HCT116 (cell line): ENCODE data around the gene OR2T2. TPM values are rescaled to one million over a fixed set of nuclear protein-coding genes. Genes with fewer than 3 reads are reported as not detected.
A peak's percentile ranks its signal among the peaks of the same experiment; 100 is the strongest.

Experiments
- ATAC-seq: fragments of 200-7000 bp; cut with Tn5 transposase; 2 replicates; pipeline ENCODE4 v1.9.1; 2020; ENCODE audit warnings: mild to moderate bottlenecking, moderate library complexity
- BruUV-seq: library from RNA; stranded (reverse); fragments of 400-500 nt; replicated peaks from 2 replicates; lab custom pipeline; 2021; lab: Mats Ljungman, UMichigan
- CTCF ChIA-PET: fragments of 300-600 bp; sonication (Branson Sonifier 250); formaldehyde crosslinking; loops from one replicate; lab custom pipeline; 2021; ENCODE audit warnings: antibody characterized with exemption; lab: Charles Lee
- POLR2A ChIA-PET: fragments of 300-600, 350-600 bp; sonication (Branson Sonifier 250); formaldehyde crosslinking; loops from one replicate; lab custom pipeline; 2021; ENCODE audit warnings: antibody characterized with exemption; lab: Charles Lee
- RAD21 ChIA-PET, 2 experiments: fragments of 300-600 bp; sonication (Branson Sonifier 250); formaldehyde crosslinking; loops; one replicate each; lab custom pipeline; 2023; ENCODE audit warnings: low total read pairs in 2 of 2; ENCODE audit not compliant: uncharacterized antibody in 2 of 2, unreplicated experiment in 2 of 2, low non-redundant PET in 1 of 2; lab: Charles Lee
- DNase-seq: peaks from one replicate; pipeline ENCODE4 v3.0.0-alpha.2; 2010; ENCODE audit warnings: low read depth, low spot score
- H2AFZ ChIP-seq: fragments of 200-600 bp; shearing (Covaris generic), sonication (generic); 2 replicates; pipeline ENCODE4 v1.6.1; 2017; ENCODE audit warnings: low read depth, mixed run types, mixed read lengths, antibody characterized with exemption, low read length; ENCODE audit not compliant: poor library complexity, severe bottlenecking
- H3K27ac ChIP-seq: 2 replicates; pipeline ENCODE4 v1.5.1; 2012; ENCODE audit warnings: low read depth, low read length
- H3K27me3 ChIP-seq: fragments of 200-600 bp; sonication (generic); 2 replicates; pipeline ENCODE4 v1.6.1; 2016; ENCODE audit warnings: mixed run types, low read length, mixed read lengths; ENCODE audit not compliant: insufficient read depth
- H3K36me3 ChIP-seq, 2 experiments: fragments of 200-500 bp in 1 of 2; fragments of 200-600 bp in 1 of 2; sonication (Bioruptor generic) in 1 of 2; sonication (generic) in 1 of 2; 2 replicates each; pipeline versions ENCODE4 v1.5.1 to v1.6.1; 2014 to 2016; ENCODE audit warnings: low read length in 2 of 2, inconsistent platforms in 1 of 2, mixed read lengths in 1 of 2, mixed run types in 1 of 2; ENCODE audit not compliant: insufficient read depth in 2 of 2, control insufficient read depth in 1 of 2
- H3K4me1 ChIP-seq, 2 experiments: fragments of 200-600 bp in 1 of 2; sonication (generic) in 1 of 2; 2 replicates each; pipeline versions ENCODE4 v1.5.1 to v1.6.1; 2012 to 2017; ENCODE audit warnings: low read length in 2 of 2, inconsistent platforms in 1 of 2, mild to moderate bottlenecking in 1 of 2, mixed read lengths in 1 of 2, mixed run types in 1 of 2, moderate library complexity in 1 of 2; ENCODE audit not compliant: insufficient read depth in 2 of 2, control insufficient read depth in 1 of 2
- H3K4me2 ChIP-seq: fragments of 200-600 bp; sonication (generic); 2 replicates; pipeline ENCODE4 v1.6.1; 2017; ENCODE audit warnings: mixed run types, low read length, mixed read lengths
- H3K4me3 ChIP-seq, 2 experiments: fragments of 200-600 bp in 1 of 2; sonication (generic) in 1 of 2; replicated peaks in 1 of 2; 2 replicates each; pipeline ENCODE4 v1.5.1; 2011 to 2016; ENCODE audit warnings: low read length in 2 of 2, control low read depth in 1 of 2, low read depth in 1 of 2, mild to moderate bottlenecking in 1 of 2, mixed read lengths in 1 of 2, mixed run types in 1 of 2
- H3K79me2 ChIP-seq: fragments of 200-600 bp; sonication (generic); 2 replicates; pipeline ENCODE4 v1.6.1; 2017; ENCODE audit warnings: mild to moderate bottlenecking, mixed run types, low read length, moderate library complexity, mixed read lengths; ENCODE audit not compliant: insufficient read depth
- H3K9ac ChIP-seq: fragments of 200-600 bp; sonication (generic); 2 replicates; pipeline ENCODE4 v1.6.1; 2016; ENCODE audit warnings: low read length, mixed read lengths
- H3K9me2 ChIP-seq: fragments of 200-600 bp; sonication (generic), shearing (Covaris generic); 2 replicates; pipeline ENCODE4 v1.6.1; 2017; ENCODE audit warnings: mixed run types, mild to moderate bottlenecking, moderate library complexity; ENCODE audit not compliant: insufficient read depth
- H3K9me3 ChIP-seq, 2 experiments: fragments of 200-500 bp in 1 of 2; fragments of 200-600 bp in 1 of 2; sonication (Bioruptor generic) in 1 of 2; sonication (generic) in 1 of 2; 2 replicates each; pipeline ENCODE4 v1.6.1; 2014 to 2017; ENCODE audit warnings: low read length in 2 of 2, mixed read lengths in 2 of 2, inconsistent platforms in 1 of 2, low read depth in 1 of 2, mild to moderate bottlenecking in 1 of 2, mixed run types in 1 of 2, moderate library complexity in 1 of 2; ENCODE audit not compliant: control insufficient read depth in 1 of 2, insufficient read depth in 1 of 2
- H4K20me1 ChIP-seq: fragments of 200-600 bp; sonication (generic), shearing (Covaris generic); 2 replicates; pipeline ENCODE4 v1.6.1; 2017; ENCODE audit warnings: mixed run types, mild to moderate bottlenecking, moderate library complexity; ENCODE audit not compliant: insufficient read depth
- CBX3 ChIP-seq: IDR thresholded peaks from 2 replicates; pipeline ENCODE4 v1.6.1; 2012; ENCODE audit warnings: low read depth
- CTCF ChIP-seq, 3 experiments: fragments of 200-600 bp in 1 of 3; sonication (generic) in 1 of 3; IDR thresholded peaks in 2 of 3; conservative IDR thresholded peaks in 1 of 3; 2 replicates each; pipeline ENCODE4 v1.5.1; 2012 to 2017; ENCODE audit warnings: low read depth in 2 of 3, low read length in 2 of 3, antibody characterized with exemption in 1 of 3, borderline replicate concordance in 1 of 3, control low read depth in 1 of 3, mild to moderate bottlenecking in 1 of 3, mixed read lengths in 1 of 3, mixed run types in 1 of 3, moderate library complexity in 1 of 3; ENCODE audit not compliant: insufficient read depth in 1 of 3
- EGR1 ChIP-seq: IDR thresholded peaks from 2 replicates; pipeline ENCODE4 v1.6.1; 2012; ENCODE audit warnings: low read depth
- EZH2 ChIP-seq: fragments of 200-600 bp; sonication (generic); IDR thresholded peaks from 2 replicates; pipeline ENCODE4 v1.6.1; 2017; ENCODE audit warnings: antibody characterized with exemption, mixed run types
- FOSL1 ChIP-seq: IDR thresholded peaks from 2 replicates; pipeline ENCODE4 v1.6.1; 2012; ENCODE audit warnings: low read depth
- JUND ChIP-seq: IDR thresholded peaks from 2 replicates; pipeline ENCODE4 v1.6.1; 2012
- POLR2AphosphoS5 ChIP-seq: IDR thresholded peaks from 2 replicates; pipeline ENCODE4 v1.6.1; 2011; ENCODE audit warnings: mild to moderate bottlenecking, low read depth, low read length, moderate library complexity
- RAD21 ChIP-seq: IDR thresholded peaks from 2 replicates; pipeline ENCODE4 v1.6.1; 2012; ENCODE audit warnings: low read depth, mild to moderate bottlenecking
- SP1 ChIP-seq: IDR thresholded peaks from 2 replicates; pipeline ENCODE4 v1.6.1; 2012; ENCODE audit warnings: low read depth
- SRF ChIP-seq: IDR thresholded peaks from 2 replicates; pipeline ENCODE4 v1.6.1; 2012; ENCODE audit warnings: low read depth
- YY1 ChIP-seq: IDR thresholded peaks from 2 replicates; pipeline ENCODE4 v1.6.1; 2011; ENCODE audit warnings: low read length, low read depth, moderate library complexity, mild to moderate bottlenecking; ENCODE audit not compliant: insufficient replicate concordance; ENCODE audit errors: extremely low read depth
- ZBTB33 ChIP-seq: IDR thresholded peaks from 2 replicates; pipeline ENCODE4 v1.6.1; 2011; ENCODE audit warnings: mild to moderate bottlenecking, low read length, moderate library complexity; ENCODE audit not compliant: insufficient replicate concordance; ENCODE audit errors: extremely low read depth
- intact Hi-C: fragments of 100-400 bp; cut with micrococcal nuclease; formaldehyde crosslinking; loops from 2 replicates; pipeline ENCODE4 v1.10.0; 2022
- total RNA-seq: library from RNA; stranded (reverse); gene quantifications from one replicate; pipeline ENCODE4 v1.2.1, GENCODE V29; 2021; ENCODE audit not compliant: unreplicated experiment

OR2T2 gene
- total RNA-seq, 1 experiment from 2014 or later, result not detected

GRCh38 chr1:248404024-248404423 is 41.4 kb upstream of the OR2T2 start:
- no peak overlapping the region for H3K4me3 ChIP-seq
- no peaks in the 10 kb centered on the region for H3K9me2 ChIP-seq
- H3K79me2 ChIP-seq, result no peaks in the 10 kb centered on the region
- intact Hi-C loops, result no loop called here
- H3K4me1 ChIP-seq, result no peaks in the 10 kb centered on the region
- no peak overlapping the region for H3K9ac ChIP-seq
- ChIA-PET POLR2A (no interaction called here), RAD21 (no interaction called here), CTCF (no interaction called here)
- H4K20me1 ChIP-seq, result no peaks in the 10 kb centered on the region
- DNase-seq, result peak; percentile 3
- H3K9me3 ChIP-seq, result peaks cover 15 to 16% of the 10 kb centered on the region in 2 experiments; a peak in 2 of 4 replicates
- no peak overlapping the region for H3K4me2 ChIP-seq
- H3K27me3 ChIP-seq, result no peaks in the 10 kb centered on the region
- no peak for ATAC-seq
- H3K36me3 ChIP-seq, result no peaks in the 10 kb centered on the region
- H2AFZ ChIP-seq, result no peak overlapping the region
- TF ChIP-seq POLR2AphosphoS5, result no peak
- peak in 1 of 3 experiments; percentile 19; a peak in 1 of 6 replicates for TF ChIP-seq CTCF (IDR thresholded peaks at IDR 0.05 in 2 of 3, conservative IDR thresholded peaks at IDR 0.05 in 1 of 3; ENCODE audit: borderline replicate concordance in 1 of 3, insufficient read depth in 1 of 3, low read depth in 2 of 3, low read length in 2 of 3)
- TF ChIP-seq, all 23 proteins: peak for 1
- no peak overlapping the region for H3K27ac ChIP-seq
- BruUV-seq, result no TSS peak

GRCh38 chr1:248406721-248407692 is 38.4 kb upstream of the OR2T2 start:
- no peak for DNase-seq
- H3K4me1 ChIP-seq, result no peaks in the 10 kb centered on the region
- H3K4me3 ChIP-seq, result no peak overlapping the region
- H3K27ac ChIP-seq, result no peak overlapping the region
- ChIA-PET POLR2A (no interaction called here), RAD21 (no interaction called here), CTCF (no interaction called here)
- intact Hi-C loops, result no loop called here
- H3K27me3 ChIP-seq, result no peaks in the 10 kb centered on the region
- no peak overlapping the region for H3K4me2 ChIP-seq
- H3K9ac ChIP-seq, result no peak overlapping the region
- H3K9me2 ChIP-seq, result no peaks in the 10 kb centered on the region
- H3K9me3 ChIP-seq, result peaks cover 4 to 11% of the 10 kb centered on the region in 2 experiments; a peak in 2 of 4 replicates
- no peaks in the 10 kb centered on the region for H4K20me1 ChIP-seq
- no TSS peak for BruUV-seq
- H2AFZ ChIP-seq, result no peak overlapping the region
- no peaks in the 10 kb centered on the region for H3K36me3 ChIP-seq
- ATAC-seq, result no peak
- H3K79me2 ChIP-seq, result no peaks in the 10 kb centered on the region
- no peak for TF ChIP-seq EGR1
- no peak for TF ChIP-seq JUND
- TF ChIP-seq EZH2, result no peak
- no peak for TF ChIP-seq SRF
- TF ChIP-seq YY1, result no peak
- TF ChIP-seq FOSL1, result no peak
- TF ChIP-seq CBX3, result no peak
- TF ChIP-seq ZBTB33, result no peak
- TF ChIP-seq SP1, result no peak
- TF ChIP-seq RAD21, result no peak
